GM18526 (cell line): Measurements from ENCODE around the gene ATG4A.

Experiments
- POLR2A ChIP-seq: IDR thresholded peaks from 3 replicates; pipeline ENCODE4 v1.6.1; 2011; ENCODE audit not compliant: insufficient read length; ENCODE audit errors: extremely low read depth

Gene ATG4A

GRCh38 chrX:108091264-108091877 is at the start of gene ATG4A, which contains the start of gene PSMD10:
TSS of gene ATG4A (plus strand) at chrX:108091778. CDS start at chrX:108091827, 49 bp downstream.
TSS of gene PSMD10 (minus strand) at chrX:108091542. CDS start at chrX:108091520, 22 bp downstream.
- peak; percentile 45 for TF ChIP-seq POLR2A

- TF ChIP-seq POLR2A: no peak
Measured at GRCh38 chrX:108044554-108045256, 46.9 kb upstream of the ATG4A start, which contains the start of gene VSIG1. TSS of gene VSIG1 (plus strand) at chrX:108045065. CDS start at chrX:108045131, 66 bp downstream.

GRCh38 chrX:108049649-108050048 is 41.9 kb upstream of the ATG4A start:
- TF ChIP-seq POLR2A: no peak

- TF ChIP-seq POLR2A: no peak
Measured at GRCh38 chrX:108053218-108053617, 38.4 kb upstream of the ATG4A start.

GRCh38 chrX:108055546-108055945 is 36.0 kb upstream of the ATG4A start:
- no peak for TF ChIP-seq POLR2A

GRCh38 chrX:108059801-108060200 is 31.8 kb upstream of the ATG4A start:
- no peak for TF ChIP-seq POLR2A

GRCh38 chrX:108064001-108064400 is 27.6 kb upstream of the ATG4A start:
- no peak for TF ChIP-seq POLR2A

- no peak for TF ChIP-seq POLR2A
Measured at GRCh38 chrX:108064613-108065012, 27.0 kb upstream of the ATG4A start.

GRCh38 chrX:108068121-108068520 is 23.5 kb upstream of the ATG4A start:
- no peak for TF ChIP-seq POLR2A

GRCh38 chrX:108070891-108071290 is 20.7 kb upstream of the ATG4A start:
- TF ChIP-seq POLR2A: no peak

GRCh38 chrX:108071578-108071977 is 20.0 kb upstream of the ATG4A start:
- no peak for TF ChIP-seq POLR2A

- TF ChIP-seq POLR2A: no peak
Measured at GRCh38 chrX:108072746-108073145, 18.8 kb upstream of the ATG4A start.

- no peak for TF ChIP-seq POLR2A
Measured at GRCh38 chrX:108081110-108081509, 10.5 kb upstream of the ATG4A start.

GRCh38 chrX:108087792-108088191 is 3.8 kb upstream of the ATG4A start:
- TF ChIP-seq POLR2A: no peak

GRCh38 chrX:108088511-108088910 is 3.1 kb upstream of the ATG4A start:
- no peak for TF ChIP-seq POLR2A

GRCh38 chrX:108090491-108091263 is 901 bp upstream of the ATG4A start:
- no peak for TF ChIP-seq POLR2A
